GM10266 (cell line): ENCODE data around the gene HSF2BP.
A peak's percentile ranks its signal among the peaks of the same experiment; 100 is the strongest.

Experiments used
- DNase-seq: peaks from one replicate; pipeline ENCODE4 v3.0.0; 2012; ENCODE audit errors: extremely low spot score
- CTCF ChIP-seq: IDR thresholded peaks from 2 replicates; pipeline ENCODE4 v1.5.1; 2012; ENCODE audit warnings: mild to moderate bottlenecking, low read depth; ENCODE audit not compliant: control insufficient read depth, insufficient read depth; ENCODE audit errors: missing control alignments

HSF2BP gene

GRCh38 chr21:43613755-43614638 is 45.3 kb downstream of the HSF2BP start:
- TF ChIP-seq CTCF: no peak
- peak; percentile 59 for DNase-seq

GRCh38 chr21:43611598-43612369 is 47.5 kb downstream of the HSF2BP start:
- DNase-seq: peak; percentile 58

GRCh38 chr21:43609501-43610340 is 49.6 kb downstream of the HSF2BP start:
- DNase-seq: no peak
- no peak for TF ChIP-seq CTCF

More at GRCh38 chr21:43611598-43612369, 47.5 kb downstream of the HSF2BP start:
- TF ChIP-seq CTCF: peak; percentile 71

GRCh38 chr21:43608664-43609063 is 50.6 kb downstream of the HSF2BP start:
- TF ChIP-seq CTCF: no peak
- DNase-seq: no peak

- no peak for DNase-seq
These were observed 51.1 kb downstream of the HSF2BP start for GRCh38 chr21:43608225-43608624.

More at GRCh38 chr21:43608225-43608624, 51.1 kb downstream of the HSF2BP start:
- no peak for TF ChIP-seq CTCF
